Choroid plexus epithelial cell (primary cell): ENCODE results near the gene ASIC2.

Source experiments
- DNase-seq: peaks from one replicate; pipeline ENCODE4 v3.0.0-alpha.2; 2010; ENCODE audit warnings: low read depth
- H3K4me3 ChIP-seq: 2 replicates; pipeline ENCODE4 v1.5.1; 2011; ENCODE audit warnings: low read depth, mild to moderate bottlenecking, control low read depth, low read length, moderate library complexity
- CTCF ChIP-seq: conservative IDR thresholded peaks from 2 replicates; pipeline ENCODE4 v1.5.1; 2011; ENCODE audit warnings: low read depth, mild to moderate bottlenecking, control low read depth, inconsistent platforms, low read length, moderate library complexity

Gene ASIC2

GRCh38 chr17:33116021-33116551, 177.0 kb downstream of the ASIC2 start:
- TF ChIP-seq CTCF: no peak
- DNase-seq: no peak
- H3K4me3 ChIP-seq: no peak overlapping the region

- TF ChIP-seq CTCF: no peak
- DNase-seq: no peak
- no peak overlapping the region for H3K4me3 ChIP-seq
Observed at GRCh38 chr17:33115366-33115765, 177.7 kb downstream of the ASIC2 start.

- no peak for TF ChIP-seq CTCF
- no peak for DNase-seq
- H3K4me3 ChIP-seq: no peak overlapping the region
Observed at GRCh38 chr17:33113991-33114370, 179.1 kb downstream of the ASIC2 start.

GRCh38 chr17:33113276-33113990, 179.7 kb downstream of the ASIC2 start:
- no peak overlapping the region for H3K4me3 ChIP-seq
- DNase-seq: peak; percentile 1
- TF ChIP-seq CTCF: no peak

- H3K4me3 ChIP-seq: no peak overlapping the region
- no peak for TF ChIP-seq CTCF
- DNase-seq: no peak
Observed at GRCh38 chr17:33112763-33113162, 180.3 kb downstream of the ASIC2 start.

GRCh38 chr17:33109336-33110072, 183.6 kb downstream of the ASIC2 start:
- no peak overlapping the region for H3K4me3 ChIP-seq
- no peak for TF ChIP-seq CTCF
- DNase-seq: no peak
